Heart left ventricle (tissue), 16 donors: Measurements from ENCODE around the gene SHLD1. TPM values are rescaled to one million over a fixed set of nuclear protein-coding genes. Genes with fewer than 3 reads are reported as not detected.

Source experiments
- ATAC-seq, 4 donors: fragments of 200-7000 bp; cut with Tn5 transposase; one replicate each; pipeline ENCODE4 v1.9.1; 2020 to 2022; ENCODE audit warnings: moderate library complexity in 4 of 4, mild to moderate bottlenecking in 3 of 4, moderate number of reproducible peaks in 1 of 4
- DNase-seq, 5 donors: peaks; one replicate each; pipeline ENCODE4 v3.0.0-alpha.2; 2020
- H3K27ac ChIP-seq, 12 donors: fragments of 200-600 bp; sonication (generic) in 4 of 12; one replicate each; pipeline versions ENCODE4 v1.5.0 to v1.8.0; 2016 to 2022; ENCODE audit warnings: mild to moderate bottlenecking in 2 of 12
- H3K27me3 ChIP-seq, 9 donors: fragments of 200-600 bp; sonication (generic) in 2 of 9; one replicate each; pipeline versions ENCODE4 v1.5.1 to v1.8.0; 2016 to 2022; ENCODE audit warnings: mild to moderate bottlenecking in 3 of 9
- H3K36me3 ChIP-seq, 9 donors: fragments of 200-600 bp; sonication (generic) in 2 of 9; one replicate each; pipeline versions ENCODE4 v1.5.0 to v1.8.0; 2018 to 2022; ENCODE audit warnings: mild to moderate bottlenecking in 2 of 9
- H3K4me1 ChIP-seq, 12 donors: fragments of 200-600 bp; sonication (generic) in 4 of 12; one replicate each; pipeline versions ENCODE4 v1.5.0 to v1.8.0; 2016 to 2022; ENCODE audit warnings: mild to moderate bottlenecking in 3 of 12
- H3K4me3 ChIP-seq, 12 donors: fragments of 200-600 bp; sonication (generic) in 4 of 12; one replicate each; pipeline versions ENCODE4 v1.5.0 to v1.8.0; 2017 to 2022; ENCODE audit warnings: mild to moderate bottlenecking in 9 of 12, moderate library complexity in 4 of 12
- H3K9me3 ChIP-seq, 12 donors: fragments of 200-600 bp; sonication (generic) in 4 of 12; one replicate each; pipeline versions ENCODE4 v1.5.0 to v1.8.0; 2016 to 2022; ENCODE audit warnings: mild to moderate bottlenecking in 1 of 12
- POLR2A ChIP-seq, 2 donors: fragments of 450-650 bp; IDR thresholded peaks; one replicate each; pipeline ENCODE4 v1.6.1; 2017; ENCODE audit warnings: antibody characterized with exemption in 2 of 2, mild to moderate bottlenecking in 2 of 2, moderate library complexity in 2 of 2
- WGBS, 4 donors: extraction: QIAGEN DNeasy Blood & Tissue Kit in 2 of 4; methylation state at CpG; one replicate each; pipeline versions ENCODE4 v1.1.5 to v1.1.7; 2013 to 2018; 5-methylcytosine and 5-hydroxymethylcytosine counted together
- intact Hi-C, 10 donors: fragments of 100-400 bp; cut with DNase I; formaldehyde crosslinking; loops; one replicate each; pipeline versions ENCODE4 v1.11.1 to v1.14.2; 2022
- polyA plus RNA-seq, 2 donors: library from polyadenylated mRNA; stranded (reverse); fragments of 200-250 nt; gene quantifications; one replicate each; pipeline ENCODE4 v1.2.3, GENCODE V29; 2013
- total RNA-seq, 9 donors: library from RNA; depleted of rRNA in 2 of 9; stranded (reverse); fragments of >200 nt in 2 of 9; fragmentation: NEBNext Ultra II Directional in 3 of 9; extraction: Animal tissue kit (Norgen Biotek cat#: 25700) in 3 of 9; gene quantifications; one replicate each; pipeline versions ENCODE4 v1.1.0 to v1.2.4, GENCODE V29; 2016 to 2023
- TF ChIP-seq, protein P1 (sequence below), 12 donors: fragments of 200-600 bp; sonication (generic) in 4 of 12; IDR thresholded peaks; one replicate each; pipeline versions ENCODE4 v1.5.0 to v1.8.0; 2018 to 2022; ENCODE audit warnings: antibody characterized with exemption in 12 of 12, mild to moderate bottlenecking in 5 of 12
- donor health status: ischemic (EF 13 %, LVEDD 7.1; RV severe dilation, severe dysfunction).
- donor health status: healthy with polysubstance abuse.
- donor health status: DM: no; HTN: yes; CAD: no.
- donor health status: DM: no; HTN: no; CAD: no.
- donor health status: ischemic (EF 25% LVEDD 6.9; RV normal size, moderate dysfunction).
- donor health status: ischemic (EF 25% LVEDD 5.7; RV mildly dilated, moderate dysfunction).
- donor health status: healthy.
- donor health status: DM: yes; HTN: yes; CAD: no.
- donor health status: ischemic (EF 35%, LVEDD 5.7; RV mildly dilated, moderate dysfunction).
- donor health status: nonischemic (EF 11% LVEDD 7.7; RV severe dilation, severe dysfunction).
- donor health status: DM: yes; HTN: yes; CAD: no.
- donor health status: PGD.
- donor health status: ischemic (EF 29% LVEDD 5.4; RV normal size, mild dysfunction).
- donor health status: nonischemic (EF 23%, LVEDD 6.1; RV moderate dilation, normal function).

The SHLD1 gene
- total and polyA plus RNA-seq, 11 donors, result 0.94 to 7.1 (median 5.6) TPM

DNA sequence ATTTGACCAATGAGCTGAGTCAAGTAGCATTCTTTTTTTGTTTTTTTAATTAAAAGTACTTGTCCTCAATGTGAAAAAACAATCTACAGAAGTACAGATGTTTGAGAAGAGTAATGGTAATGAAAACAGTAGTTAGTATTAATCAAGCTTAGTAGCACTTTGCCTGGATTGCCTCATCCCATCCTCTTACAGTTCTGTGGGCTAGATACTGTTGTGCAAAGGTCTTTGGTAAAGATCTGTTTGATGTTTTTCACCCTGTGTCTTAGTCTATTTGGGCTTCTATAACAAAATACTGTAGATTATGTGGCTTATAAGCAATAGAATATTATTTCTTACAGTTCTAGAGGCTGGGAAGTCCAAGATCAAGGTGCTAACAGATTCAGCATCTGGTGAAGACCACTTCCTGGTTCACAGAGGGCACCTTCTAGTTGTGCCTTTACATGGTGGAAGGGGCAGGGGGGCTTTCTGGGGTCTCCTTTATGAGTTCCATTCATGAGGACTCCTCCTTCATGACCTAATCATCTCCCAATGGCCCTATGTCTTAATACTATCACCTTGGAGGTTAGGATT lies 84.3 kb downstream of the SHLD1 start:
- no peak for ATAC-seq
- intact Hi-C loops, result loop anchor here in 4 of 10 donors (2.0 to 10.0 kb wide), 3 partner anchors 50 to 53 kb away; no protein-coding TSS in a partner anchor
- no peak for TF ChIP-seq POLR2A (IDR thresholded peaks at IDR 0.05)
- TF ChIP-seq, protein P1, sequence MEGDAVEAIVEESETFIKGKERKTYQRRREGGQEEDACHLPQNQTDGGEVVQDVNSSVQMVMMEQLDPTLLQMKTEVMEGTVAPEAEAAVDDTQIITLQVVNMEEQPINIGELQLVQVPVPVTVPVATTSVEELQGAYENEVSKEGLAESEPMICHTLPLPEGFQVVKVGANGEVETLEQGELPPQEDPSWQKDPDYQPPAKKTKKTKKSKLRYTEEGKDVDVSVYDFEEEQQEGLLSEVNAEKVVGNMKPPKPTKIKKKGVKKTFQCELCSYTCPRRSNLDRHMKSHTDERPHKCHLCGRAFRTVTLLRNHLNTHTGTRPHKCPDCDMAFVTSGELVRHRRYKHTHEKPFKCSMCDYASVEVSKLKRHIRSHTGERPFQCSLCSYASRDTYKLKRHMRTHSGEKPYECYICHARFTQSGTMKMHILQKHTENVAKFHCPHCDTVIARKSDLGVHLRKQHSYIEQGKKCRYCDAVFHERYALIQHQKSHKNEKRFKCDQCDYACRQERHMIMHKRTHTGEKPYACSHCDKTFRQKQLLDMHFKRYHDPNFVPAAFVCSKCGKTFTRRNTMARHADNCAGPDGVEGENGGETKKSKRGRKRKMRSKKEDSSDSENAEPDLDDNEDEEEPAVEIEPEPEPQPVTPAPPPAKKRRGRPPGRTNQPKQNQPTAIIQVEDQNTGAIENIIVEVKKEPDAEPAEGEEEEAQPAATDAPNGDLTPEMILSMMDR (IDR thresholded peaks at IDR 0.05), result no peak

GRCh38 chr20:5835321-5835821 lies 85.2 kb downstream of the SHLD1 start:
- ATAC-seq, result peak in 3 of 4 donors; percentile 49 to 72 (median 64)
- intact Hi-C loops, result loop anchor here in 3 of 10 donors (2.0 to 10.0 kb wide), 3 partner anchors 49 to 52 kb away; no protein-coding TSS in a partner anchor

More for the DNA sequence above, 84.3 kb downstream of the SHLD1 start:
- H3K4me1 ChIP-seq, result peaks cover 0 to 44% (median 24%) of the 10 kb centered on the region in 12 donors
- no peaks in the 10 kb centered on the region for H3K27me3 ChIP-seq
- no peak for DNase-seq
- H3K9me3 ChIP-seq, result no peaks in the 10 kb centered on the region
- no peak overlapping the region for H3K4me3 ChIP-seq
- H3K36me3 ChIP-seq, result no peaks in the 10 kb centered on the region
- peak overlapping the region in 9 of 12 donors; percentile 55 to 88 (median 65) for H3K27ac ChIP-seq

GRCh38 chr20:5835871-5836270 lies 85.7 kb downstream of the SHLD1 start:
- H3K36me3 ChIP-seq, result no peaks in the 10 kb centered on the region
- no peak for TF ChIP-seq POLR2A (IDR thresholded peaks at IDR 0.05)
- TF ChIP-seq, protein P1 (IDR thresholded peaks at IDR 0.05), result no peak
- DNase-seq, result no peak
- peak overlapping the region in 11 of 12 donors; percentile 31 to 88 (median 61) for H3K27ac ChIP-seq
- peaks cover 0 to 42% (median 24%) of the 10 kb centered on the region in 12 donors for H3K4me1 ChIP-seq
- no peak overlapping the region for H3K4me3 ChIP-seq
- H3K27me3 ChIP-seq, result no peaks in the 10 kb centered on the region
- intact Hi-C loops, result loop anchor here in 3 of 10 donors (2.0 to 10.0 kb wide), 3 partner anchors 49 to 51 kb away; no protein-coding TSS in a partner anchor
- no peak for ATAC-seq
- no peaks in the 10 kb centered on the region for H3K9me3 ChIP-seq
- 57 to 70% (median 64%) methylated on average over 4 of the region's 4 CpGs for WGBS, 4 donors

More at GRCh38 chr20:5835321-5835821, 85.2 kb downstream of the SHLD1 start:
- TF ChIP-seq POLR2A (IDR thresholded peaks at IDR 0.05), result no peak
- TF ChIP-seq, protein P1 (IDR thresholded peaks at IDR 0.05), result no peak
- 61 to 81% (median 69%) methylated on average over 2 of the region's 2 CpGs for WGBS, 4 donors
- no peaks in the 10 kb centered on the region for H3K36me3 ChIP-seq
- H3K4me1 ChIP-seq, result peaks cover 0 to 44% (median 24%) of the 10 kb centered on the region in 12 donors
- peak in 4 of 5 donors; percentile 25 to 65 (median 28) for DNase-seq
- no peak overlapping the region for H3K4me3 ChIP-seq
- H3K9me3 ChIP-seq, result no peaks in the 10 kb centered on the region
- H3K27me3 ChIP-seq, result no peaks in the 10 kb centered on the region
- H3K27ac ChIP-seq, result peak overlapping the region in 11 of 12 donors; percentile 31 to 88 (median 61)

GRCh38 chr20:5836569-5836968 lies 86.4 kb downstream of the SHLD1 start:
- TF ChIP-seq POLR2A (IDR thresholded peaks at IDR 0.05), result no peak
- TF ChIP-seq, protein P1 (IDR thresholded peaks at IDR 0.05), result no peak
- Histone ChIP-seq H3K4me3 (no peak overlapping the region), H3K4me1 (peaks cover 0 to 42% (median 24%) of the 10 kb centered on the region in 12 donors), H3K9me3 (no peaks in the 10 kb centered on the region), H3K36me3 (no peaks in the 10 kb centered on the region), H3K27me3 (no peaks in the 10 kb centered on the region), H3K27ac (peak overlapping the region in 4 of 12 donors; percentile 39 to 85 (median 67))
- no peak for ATAC-seq
- intact Hi-C loops, result loop anchor here in 2 of 10 donors (5.0 to 10.0 kb wide), 2 partner anchors 48 to 51 kb away; no protein-coding TSS in a partner anchor
- DNase-seq, result no peak
- WGBS, 4 donors, result 78 to 89% (median 82%) methylated on average over 4 of the region's 4 CpGs
